NCI-H2196 (cell line): Measurements from ENCODE around the gene HADHB.

Experiments
- DNase-seq: peaks from one replicate; lab custom pipeline; 2025; ENCODE audit not compliant: unreplicated experiment; lab: John Stamatoyannopoulos, UW

Gene HADHB

DNA sequence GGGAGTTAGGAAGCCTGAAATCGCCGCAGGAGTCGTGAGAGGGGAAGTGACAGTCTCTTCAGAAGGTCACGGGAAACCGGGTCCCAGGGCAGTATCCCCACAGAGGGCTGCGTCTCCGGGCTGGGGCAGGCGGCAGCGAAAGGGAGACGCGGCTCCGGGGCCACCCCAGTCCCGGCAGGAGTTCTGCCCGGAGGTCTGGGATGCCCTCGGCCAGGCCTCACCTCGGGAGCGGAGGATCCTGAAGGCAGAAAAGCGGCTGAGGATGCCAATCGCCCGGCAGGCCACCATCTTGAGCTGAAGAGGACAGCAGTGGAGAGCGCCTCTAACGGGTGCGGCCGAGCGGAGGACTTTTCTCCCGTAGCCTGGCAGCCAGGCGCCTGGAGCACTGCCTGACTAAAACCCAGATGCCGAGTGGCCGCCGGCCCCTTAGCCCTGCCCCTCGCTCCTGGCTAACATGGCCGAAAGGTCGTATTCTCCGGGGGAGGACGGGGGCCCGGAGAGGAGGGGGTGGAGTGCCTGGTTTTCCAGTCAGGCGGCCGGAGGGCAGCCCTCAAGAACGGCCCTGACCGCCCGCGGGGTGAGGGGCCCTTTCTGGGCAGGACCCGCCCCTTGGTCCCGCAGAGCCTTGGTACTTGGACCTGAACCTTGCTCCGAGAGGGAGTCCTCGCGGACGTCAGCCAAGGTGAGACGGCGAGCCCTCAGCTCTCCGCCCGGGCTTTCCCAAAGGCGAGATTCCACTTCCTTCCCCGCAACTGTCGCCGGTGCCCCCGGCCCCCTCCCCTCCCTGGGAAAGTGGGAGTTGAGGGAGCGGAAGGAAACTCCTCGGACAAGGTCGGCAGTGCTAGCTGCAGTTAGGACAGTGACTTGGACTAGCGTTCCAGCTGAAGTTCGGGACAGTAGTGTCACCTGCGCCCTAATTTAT is at the start of gene HADHB, which contains the start of gene HADHA:
Gene HADHB, plus strand, starts transcription at position 631 of the 922 bp plus-strand sequence. CDS start 9,316 bp downstream, outside the sequence.
Gene HADHA, minus strand, starts transcription at position 324 of the 922 bp plus-strand sequence. Its CDS starts 36 bp downstream, at position 288.
- DNase-seq = peak; percentile 96

- DNase-seq = no peak
Observed at GRCh38 chr2:26195040-26195984, 49.4 kb upstream of the HADHB start.

DNA sequence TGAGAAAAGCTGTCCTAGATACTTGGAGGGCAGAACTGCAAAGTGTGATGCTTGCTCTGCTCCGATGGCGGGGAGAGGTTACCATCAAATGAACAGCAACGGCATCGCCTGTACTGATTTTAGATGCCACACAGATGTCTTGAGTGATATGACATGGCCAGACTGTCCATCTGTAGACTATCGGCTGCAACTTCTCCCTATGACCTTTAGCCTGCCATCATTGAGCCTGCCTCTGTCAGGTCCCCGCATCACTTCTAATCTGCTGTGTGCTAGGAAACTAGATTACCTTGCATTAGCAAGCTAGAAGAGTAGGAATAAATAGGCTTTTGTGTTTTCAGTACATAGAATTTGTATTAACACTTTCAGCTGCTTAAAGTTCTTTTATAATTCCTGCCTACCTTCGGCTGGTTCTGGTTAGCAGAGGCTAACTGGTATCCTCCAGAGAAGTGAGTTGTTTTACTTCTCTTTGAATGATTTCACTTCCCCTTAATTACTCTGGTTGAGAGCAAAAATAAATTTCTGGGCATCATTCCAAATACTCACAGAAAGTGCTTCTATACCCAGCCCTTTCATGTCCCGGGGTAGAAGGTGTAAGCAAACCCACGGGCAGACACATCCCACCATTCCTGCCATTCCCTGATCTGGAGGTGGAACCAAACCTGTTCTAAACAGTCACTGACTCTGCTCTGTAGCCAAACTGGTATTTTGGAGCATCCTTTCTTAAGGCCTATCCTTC is 47.9 kb upstream of the HADHB start:
- DNase-seq = no peak

DNA sequence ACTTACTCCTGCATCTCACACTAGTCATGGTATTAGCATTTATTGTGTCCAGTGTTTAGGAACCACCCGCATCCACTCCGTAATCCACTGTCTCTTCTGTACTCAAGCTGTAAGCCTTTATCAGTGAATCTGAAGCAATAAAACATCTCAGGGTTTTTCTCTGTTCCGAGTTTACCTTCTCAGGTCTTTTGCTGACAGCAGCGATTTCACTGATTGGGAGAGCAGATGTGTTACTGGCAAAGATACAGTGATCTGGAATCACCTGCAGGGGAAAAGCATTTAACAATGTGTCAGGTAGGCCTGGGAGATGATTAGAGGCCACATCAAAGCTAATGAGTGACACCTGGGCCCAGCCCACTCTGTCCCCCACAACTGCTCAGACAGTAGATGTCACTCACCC is 47.2 kb upstream of the HADHB start:
- DNase-seq = no peak

- no peak for DNase-seq
Observed at GRCh38 chr2:26202981-26203490, 41.7 kb upstream of the HADHB start.

- no peak for DNase-seq
Observed at GRCh38 chr2:26203906-26204305, 40.8 kb upstream of the HADHB start.

GRCh38 chr2:26212011-26212410 is 32.7 kb upstream of the HADHB start:
- no peak for DNase-seq

GRCh38 chr2:26214759-26215158 is 30.0 kb upstream of the HADHB start:
- no peak for DNase-seq

DNA sequence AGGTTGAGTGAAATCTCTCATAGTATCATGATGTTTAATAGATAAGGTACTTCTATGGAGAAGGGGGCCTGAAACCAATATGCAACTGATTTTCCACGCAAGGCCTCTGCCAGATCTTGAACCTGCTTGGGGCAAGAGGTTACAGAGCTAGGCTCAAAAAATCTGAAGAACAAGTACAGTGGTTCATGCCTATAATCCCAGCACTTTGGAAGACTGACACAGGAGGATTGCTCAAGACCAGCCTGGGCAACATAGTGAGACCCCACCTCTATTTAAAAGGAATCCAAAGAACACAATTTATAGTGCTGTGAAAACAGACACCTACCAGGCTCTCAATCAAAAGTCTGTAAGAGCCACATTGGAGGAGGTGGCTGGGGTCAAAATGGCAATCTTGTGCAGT is 28.9 kb upstream of the HADHB start:
- no peak for DNase-seq

DNA sequence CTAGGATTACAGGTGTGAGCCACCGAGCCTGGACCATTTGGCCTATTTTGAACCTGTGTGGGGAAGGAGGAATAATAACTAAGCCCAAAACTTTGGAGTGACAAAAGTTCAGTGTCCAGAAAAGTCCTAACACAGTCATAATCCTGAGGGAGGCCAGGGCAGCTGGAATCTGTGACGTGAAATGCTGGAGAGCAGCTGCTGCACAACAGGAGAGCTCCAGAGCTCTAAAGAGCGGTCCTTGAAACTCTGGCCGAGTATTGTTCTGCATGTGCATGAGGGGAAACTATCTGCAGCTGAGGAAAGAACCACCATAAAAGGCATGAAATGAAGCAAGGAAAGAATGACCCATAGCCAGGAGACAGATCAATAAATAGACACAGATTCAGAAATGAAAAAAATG is 28.2 kb upstream of the HADHB start:
- DNase-seq = no peak

- DNase-seq = no peak
Observed at GRCh38 chr2:26217720-26218119, 27.0 kb upstream of the HADHB start.

- no peak for DNase-seq
Observed at GRCh38 chr2:26223018-26223417, 21.7 kb upstream of the HADHB start.

- no peak for DNase-seq
Observed at GRCh38 chr2:26224095-26224494, 20.6 kb upstream of the HADHB start.

DNA sequence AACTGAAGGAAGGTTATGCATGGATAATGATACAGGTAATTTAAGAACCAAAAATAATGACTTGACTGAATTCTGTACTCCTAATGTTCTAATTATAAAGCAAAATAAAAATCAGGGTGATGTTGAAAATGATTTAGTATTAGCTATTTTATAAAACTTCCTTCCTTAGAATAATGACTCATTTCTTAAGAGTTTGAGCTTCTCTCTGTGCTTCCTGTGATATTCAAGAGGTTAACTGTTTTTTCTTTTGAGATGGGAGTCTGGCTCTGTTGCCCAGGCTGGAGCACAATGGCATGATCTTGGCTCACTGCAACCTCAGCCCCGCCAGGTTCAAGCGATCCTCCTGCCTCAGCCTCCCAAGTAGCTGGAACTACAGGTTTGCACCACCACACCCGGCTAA is 15.1 kb upstream of the HADHB start:
- DNase-seq = no peak

- DNase-seq = no peak
Observed at GRCh38 chr2:26230806-26231205, 13.9 kb upstream of the HADHB start.

GRCh38 chr2:26235089-26235488 is 9.7 kb upstream of the HADHB start:
- DNase-seq = no peak

DNA sequence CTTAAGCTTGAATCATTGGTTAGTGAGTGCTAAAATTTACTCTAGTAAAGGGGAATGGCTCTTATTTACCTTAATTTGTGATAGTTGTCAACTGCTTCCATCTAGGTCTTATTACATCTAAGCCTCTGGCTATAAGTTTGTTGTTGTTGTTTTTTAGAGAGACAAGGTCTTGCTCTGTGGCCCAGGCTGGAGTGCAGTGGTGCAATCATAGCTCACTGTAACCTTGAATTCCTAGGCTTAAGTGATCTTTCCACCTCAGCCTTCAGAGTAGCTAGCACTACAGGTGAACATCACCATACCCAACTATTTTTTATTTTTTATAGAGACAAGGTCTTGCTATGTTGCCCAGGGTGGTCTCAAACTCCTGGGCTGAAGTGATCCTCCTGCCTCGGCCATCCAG is 6.9 kb upstream of the HADHB start:
- DNase-seq = no peak

GRCh38 chr2:26238311-26238958 is 6.3 kb upstream of the HADHB start:
- peak; percentile 15 for DNase-seq

- no peak for DNase-seq
Observed at GRCh38 chr2:26241928-26242436, 2.8 kb upstream of the HADHB start.
